ENCODE measurements around the gene IL21. TPM values are rescaled to one million over a fixed set of nuclear protein-coding genes. Genes with fewer than 3 reads are reported as not detected.

IL21 gene
- polyA plus RNA-seq (2011; rRNA removed) (not detected in 2 replicates), polyA minus RNA-seq (2011; rRNA and poly(A)+ RNA removed) (not detected in 2 replicates)

DNA sequence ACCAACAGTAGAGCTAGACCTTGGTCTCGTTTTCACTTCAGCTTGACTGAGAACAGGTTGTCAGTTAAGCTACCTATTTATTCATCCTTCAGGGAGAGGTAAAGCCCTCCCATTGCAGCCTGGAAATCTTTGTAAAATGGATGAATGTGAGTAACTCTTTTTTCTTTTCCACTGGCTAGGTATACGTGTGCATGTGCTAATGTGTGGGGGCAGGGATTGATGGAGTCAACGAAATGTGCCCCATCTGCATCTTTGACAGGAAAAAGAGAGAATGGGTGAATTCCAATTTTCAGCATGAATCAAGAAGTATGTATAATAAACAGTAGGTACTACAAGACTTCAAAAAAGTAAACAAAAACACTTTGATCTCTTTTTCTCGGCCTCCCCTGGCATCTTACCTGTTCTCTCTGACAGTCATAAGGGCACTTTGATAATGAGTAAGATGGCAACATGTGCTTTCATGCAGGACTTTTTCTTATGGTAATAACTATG lies at the start of gene IL21:
IL21 (minus strand) TSS at position 51 of the 492 bp plus-strand sequence. CDS start 55 bp downstream, outside the sequence.
- no peak for DNase-seq (ENCODE audit: low read depth)
- Histone ChIP-seq H3K27me3 (ENCODE audit: control insufficient read depth, insufficient read depth, low read length) (no peaks in the 10 kb centered on the region), H3K4me3 (ENCODE audit: low read depth, low read length) (no peak within 1 kb of the TSS), H3K36me3 (ENCODE audit: control insufficient read depth, insufficient read depth, low read length) (no peaks in the 10 kb centered on the region)
- TF ChIP-seq, protein P1, sequence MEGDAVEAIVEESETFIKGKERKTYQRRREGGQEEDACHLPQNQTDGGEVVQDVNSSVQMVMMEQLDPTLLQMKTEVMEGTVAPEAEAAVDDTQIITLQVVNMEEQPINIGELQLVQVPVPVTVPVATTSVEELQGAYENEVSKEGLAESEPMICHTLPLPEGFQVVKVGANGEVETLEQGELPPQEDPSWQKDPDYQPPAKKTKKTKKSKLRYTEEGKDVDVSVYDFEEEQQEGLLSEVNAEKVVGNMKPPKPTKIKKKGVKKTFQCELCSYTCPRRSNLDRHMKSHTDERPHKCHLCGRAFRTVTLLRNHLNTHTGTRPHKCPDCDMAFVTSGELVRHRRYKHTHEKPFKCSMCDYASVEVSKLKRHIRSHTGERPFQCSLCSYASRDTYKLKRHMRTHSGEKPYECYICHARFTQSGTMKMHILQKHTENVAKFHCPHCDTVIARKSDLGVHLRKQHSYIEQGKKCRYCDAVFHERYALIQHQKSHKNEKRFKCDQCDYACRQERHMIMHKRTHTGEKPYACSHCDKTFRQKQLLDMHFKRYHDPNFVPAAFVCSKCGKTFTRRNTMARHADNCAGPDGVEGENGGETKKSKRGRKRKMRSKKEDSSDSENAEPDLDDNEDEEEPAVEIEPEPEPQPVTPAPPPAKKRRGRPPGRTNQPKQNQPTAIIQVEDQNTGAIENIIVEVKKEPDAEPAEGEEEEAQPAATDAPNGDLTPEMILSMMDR (IDR thresholded peaks at IDR 0.05; ENCODE audit: insufficient read depth, low read depth, low read length), result no peak
- ChIA-PET CTCF (interaction anchor here (0.9 to 1.0 kb wide), 2 partner anchors 17 to 30 kb away, joined by 3 to 4 read pairs; no protein-coding TSS in a partner anchor), POLR2A (no interaction called here)

DNA sequence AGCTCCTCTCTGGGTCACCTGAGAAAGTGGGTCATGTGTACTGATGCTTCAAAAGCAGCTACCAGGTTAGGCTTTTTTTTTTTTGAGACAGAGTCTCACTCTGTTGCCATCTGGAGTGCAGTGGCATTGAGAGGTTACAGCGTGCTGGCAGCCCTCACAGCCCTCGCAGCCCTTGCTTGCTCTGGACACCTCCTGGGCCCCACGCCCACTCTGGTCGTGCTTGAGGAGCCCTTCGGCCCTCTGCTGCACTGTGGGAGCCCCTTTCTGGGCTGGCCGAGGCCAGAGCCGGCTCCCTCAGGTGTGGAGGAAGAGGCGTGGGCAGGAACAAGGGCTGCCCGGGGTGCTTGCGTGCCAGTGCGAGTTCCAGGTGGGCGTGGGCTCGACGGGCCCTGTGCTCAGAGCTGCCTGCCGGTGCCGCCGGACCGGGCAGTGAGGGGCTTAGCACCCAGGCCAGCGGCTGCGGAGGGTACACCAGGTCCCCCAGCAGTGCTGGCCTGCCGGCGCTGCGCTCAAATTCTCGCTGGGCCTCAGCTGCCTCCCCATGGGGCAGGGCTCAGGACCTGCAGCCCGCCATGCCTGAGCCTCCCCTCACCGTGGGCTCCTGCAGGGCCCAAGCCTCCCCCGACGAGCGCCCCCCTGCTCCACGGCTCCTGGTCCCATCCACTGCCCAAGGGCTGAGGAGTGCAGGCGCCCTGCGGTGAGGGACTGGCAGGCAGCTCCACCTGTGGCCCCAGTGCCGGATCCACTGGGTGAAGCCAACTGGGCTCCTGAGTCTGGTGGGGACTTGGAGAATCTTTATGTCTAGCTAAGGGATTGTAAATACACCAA lies 49.3 kb upstream of the IL21 start:
- no peak for DNase-seq (ENCODE audit: low read depth)
- ChIA-PET POLR2A (no interaction called here), CTCF (interaction anchor here (1.7 kb wide), 1 partner anchor 249 kb away, joined by 4 read pairs; no protein-coding TSS in a partner anchor)
- Histone ChIP-seq H3K4me3 (ENCODE audit: low read depth, low read length) (no peak overlapping the region), H3K27me3 (ENCODE audit: control insufficient read depth, insufficient read depth, low read length) (no peaks in the 10 kb centered on the region), H3K36me3 (ENCODE audit: control insufficient read depth, insufficient read depth, low read length) (no peaks in the 10 kb centered on the region)
- TF ChIP-seq, protein P1 (IDR thresholded peaks at IDR 0.05; ENCODE audit: insufficient read depth, low read depth, low read length), result no peak

DNA sequence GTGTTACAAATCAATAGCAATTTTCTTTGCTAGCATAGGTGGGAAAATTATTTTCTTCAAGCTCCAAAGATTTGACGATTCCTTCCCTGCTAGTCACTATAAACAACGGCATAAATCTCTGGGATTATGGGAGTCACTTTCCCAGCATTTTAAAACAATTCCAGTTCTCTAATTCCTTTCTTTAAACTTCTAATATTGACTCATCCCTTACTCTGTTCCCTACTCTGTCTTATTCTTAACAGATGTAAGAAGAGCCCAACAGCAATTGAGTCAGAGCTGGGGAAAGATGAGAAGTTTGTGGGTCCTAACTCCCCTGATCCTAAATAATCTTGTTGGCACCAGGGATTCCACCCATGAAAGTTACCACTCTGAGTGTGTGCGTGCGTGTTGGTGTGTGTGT lies 47.4 kb upstream of the IL21 start:
- Histone ChIP-seq H3K36me3 (ENCODE audit: control insufficient read depth, insufficient read depth, low read length) (no peaks in the 10 kb centered on the region), H3K4me3 (ENCODE audit: low read depth, low read length) (no peak overlapping the region), H3K27me3 (ENCODE audit: control insufficient read depth, insufficient read depth, low read length) (no peaks in the 10 kb centered on the region)
- ChIA-PET CTCF (interaction anchor here (1.2 kb wide), 1 partner anchor 111 kb away, joined by 3 read pairs; no protein-coding TSS in a partner anchor), POLR2A (no interaction called here)
- DNase-seq (ENCODE audit: low read depth), result peak; percentile 75
- TF ChIP-seq, protein P1 (IDR thresholded peaks at IDR 0.05; ENCODE audit: insufficient read depth, low read depth, low read length), result no peak

DNA sequence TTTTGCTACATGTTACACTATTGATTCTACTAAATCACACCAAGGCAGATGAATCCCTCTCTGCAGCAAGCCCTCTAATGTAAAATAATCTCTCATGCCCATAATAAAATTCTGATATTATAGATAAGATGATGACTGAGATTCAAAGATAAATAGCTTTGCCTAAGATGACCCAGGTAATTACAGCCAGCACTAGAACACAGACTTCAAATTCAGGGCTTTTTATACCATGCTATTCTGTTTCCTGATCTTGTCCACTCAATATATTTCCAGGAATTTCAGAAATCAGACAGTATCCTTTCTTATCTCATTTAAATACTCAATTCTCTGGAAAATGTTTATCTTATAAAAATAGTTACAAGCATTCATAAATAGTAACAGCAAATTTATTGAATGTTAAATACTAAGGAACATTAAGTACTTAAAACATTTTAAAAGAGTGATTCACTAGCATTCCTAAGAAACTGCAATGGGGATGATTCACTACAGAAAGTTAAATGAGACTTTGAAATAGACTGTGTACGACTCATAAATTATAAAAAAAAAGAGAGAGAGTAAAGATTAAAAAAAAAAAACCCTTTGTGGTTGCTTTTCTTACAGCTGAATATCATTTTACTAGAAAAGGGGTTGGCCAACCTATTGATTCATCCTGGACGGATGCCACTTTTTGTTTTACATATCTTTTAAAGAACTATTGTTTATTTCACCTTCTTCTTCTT lies 45.8 kb upstream of the IL21 start:
- Histone ChIP-seq H3K4me3 (ENCODE audit: low read depth, low read length) (no peak overlapping the region), H3K27me3 (ENCODE audit: control insufficient read depth, insufficient read depth, low read length) (no peaks in the 10 kb centered on the region), H3K36me3 (ENCODE audit: control insufficient read depth, insufficient read depth, low read length) (no peaks in the 10 kb centered on the region)
- CTCF ChIA-PET, result interaction anchor here (0.9 to 1.0 kb wide), 2 partner anchors 64 to 111 kb away, joined by 3 to 4 read pairs; no protein-coding TSS in a partner anchor
- peak; percentile 96 for DNase-seq (ENCODE audit: low read depth)
- POLR2A ChIA-PET, result no interaction called here
- TF ChIP-seq, protein P1 (IDR thresholded peaks at IDR 0.05; ENCODE audit: insufficient read depth, low read depth, low read length), result no peak

Data from BJ (cell line).